Muscle of leg (tissue), 11 donors: ENCODE results near the gene GFRA4. TPM values are rescaled to one million over a fixed set of nuclear protein-coding genes. Genes with fewer than 3 reads are reported as not detected.
A peak's percentile ranks its signal among the peaks of the same experiment; 100 is the strongest.

Experiments
- DNase-seq: peaks from one replicate; pipeline ENCODE4 v3.0.0; 2013
- H3K27ac ChIP-seq: one replicate; pipeline ENCODE4 v1.5.1; 2013; ENCODE audit warnings: mild to moderate bottlenecking, low read length, control low read depth
- H3K27me3 ChIP-seq: one replicate; pipeline ENCODE4 v1.6.1; 2013; ENCODE audit warnings: low read length; ENCODE audit not compliant: control insufficient read depth, insufficient read depth
- H3K36me3 ChIP-seq: one replicate; pipeline ENCODE4 v1.6.1; 2013; ENCODE audit warnings: low read length; ENCODE audit not compliant: control insufficient read depth, insufficient read depth
- H3K4me1 ChIP-seq: one replicate; pipeline ENCODE4 v1.6.1; 2013; ENCODE audit warnings: low read length; ENCODE audit not compliant: control insufficient read depth, insufficient read depth
- H3K4me3 ChIP-seq: one replicate; pipeline ENCODE4 v1.5.1; 2013; ENCODE audit warnings: low read length, control low read depth
- H3K9me3 ChIP-seq: replicated peaks from 2 replicates; pipeline ENCODE4 v1.6.1; 2013; ENCODE audit warnings: low read depth, low read length; ENCODE audit not compliant: control insufficient read depth
- WGBS: methylation state at CpG from one replicate; pipeline ENCODE4 v1.1.5; 2013; ENCODE audit warnings: missing lambda C conversion rate; ENCODE audit not compliant: insufficient coverage; 5-methylcytosine and 5-hydroxymethylcytosine counted together
- polyA plus RNA-seq, 8 donors: library from polyadenylated mRNA; unstranded; fragments of 120-200 nt; gene quantifications; one replicate each; pipeline versions ENCODE4 v1.2.1 to v1.2.3, GENCODE V29; 2013; ENCODE audit warnings: inconsistent platforms in 1 of 8, low replicate concordance in 1 of 8; ENCODE audit not compliant: insufficient read length in 8 of 8, insufficient read depth in 1 of 8
- total RNA-seq: library from RNA; stranded (reverse); fragments of 120-200 nt; gene quantifications from one replicate; pipeline ENCODE4 v1.2.4, GENCODE V29; 2013

Gene GFRA4
- total and polyA plus RNA-seq, 9 donors = not detected

- Histone ChIP-seq H3K27me3 (peaks cover 23% of the 10 kb centered on the region), H3K27ac (peak within 1 kb of the TSS; percentile 69)
- DNase-seq = peak; percentile 79
Measured at GRCh38 chr20:3681931-3682781, 19.0 kb upstream of the GFRA4 start, which contains the start of gene ADAM33. Gene ADAM33, minus strand, starts transcription at chr20:3682010. Its CDS starts 6 bp downstream, at chr20:3682004.

DNA sequence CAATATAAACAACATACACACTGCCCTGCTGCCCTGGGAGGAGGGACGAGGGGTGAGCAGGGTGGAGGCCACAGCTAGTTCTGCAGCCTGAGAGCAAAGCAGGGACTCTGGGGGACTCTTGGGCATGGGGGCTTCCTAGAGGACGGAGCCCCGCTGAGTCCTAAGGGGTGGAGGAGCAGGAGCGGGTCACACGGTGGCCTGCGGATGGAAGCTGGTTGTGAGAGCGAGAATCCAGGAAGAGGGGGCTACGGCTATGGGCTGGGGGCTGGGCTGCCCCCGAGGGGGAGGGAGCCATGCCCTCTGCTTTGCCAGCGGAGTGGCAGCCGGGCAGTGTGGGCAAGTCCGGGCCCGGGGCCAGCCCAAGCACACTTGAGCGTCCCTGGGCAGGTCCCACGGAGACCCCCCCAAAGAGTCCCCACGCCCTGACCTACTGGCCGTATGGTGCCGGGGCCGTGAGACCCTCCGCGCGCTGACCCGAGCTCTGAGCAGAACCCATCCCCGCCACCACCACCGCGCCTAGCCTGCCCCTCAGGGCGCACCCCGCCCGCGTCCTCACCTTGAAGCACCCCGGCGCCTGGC lies 18.2 kb upstream of the GFRA4 start:
- Histone ChIP-seq H3K4me3 (peak overlapping the region; percentile 65), H3K36me3 (peaks cover 3% of the 10 kb centered on the region), H3K27ac (peak overlapping the region; percentile 29), H3K27me3 (peaks cover 23% of the 10 kb centered on the region), H3K9me3 (no peaks in the 10 kb centered on the region), H3K4me1 (peaks cover 73% of the 10 kb centered on the region)
- no peak for DNase-seq
- 5% methylated on average over 32 of the region's 32 CpGs for WGBS

More at GRCh38 chr20:3681931-3682781, 19.0 kb upstream of the GFRA4 start, which contains the start of gene ADAM33:
- Histone ChIP-seq H3K4me3 (peak within 1 kb of the TSS; percentile 65), H3K9me3 (no peaks in the 10 kb centered on the region), H3K36me3 (peaks cover 3% of the 10 kb centered on the region), H3K4me1 (peaks cover 75% of the 10 kb centered on the region)
- 4% methylated on average over 42 of the region's 65 CpGs for WGBS

GRCh38 chr20:3680701-3681351 lies 17.6 kb upstream of the GFRA4 start:
- Histone ChIP-seq H3K36me3 (peaks cover 3% of the 10 kb centered on the region), H3K27me3 (peaks cover 29% of the 10 kb centered on the region), H3K4me3 (peak overlapping the region; percentile 65), H3K4me1 (peaks cover 67% of the 10 kb centered on the region), H3K27ac (peak overlapping the region; percentile 7), H3K9me3 (no peaks in the 10 kb centered on the region)
- 47% methylated on average over 12 of the region's 15 CpGs for WGBS
- DNase-seq = peak; percentile 54

DNA sequence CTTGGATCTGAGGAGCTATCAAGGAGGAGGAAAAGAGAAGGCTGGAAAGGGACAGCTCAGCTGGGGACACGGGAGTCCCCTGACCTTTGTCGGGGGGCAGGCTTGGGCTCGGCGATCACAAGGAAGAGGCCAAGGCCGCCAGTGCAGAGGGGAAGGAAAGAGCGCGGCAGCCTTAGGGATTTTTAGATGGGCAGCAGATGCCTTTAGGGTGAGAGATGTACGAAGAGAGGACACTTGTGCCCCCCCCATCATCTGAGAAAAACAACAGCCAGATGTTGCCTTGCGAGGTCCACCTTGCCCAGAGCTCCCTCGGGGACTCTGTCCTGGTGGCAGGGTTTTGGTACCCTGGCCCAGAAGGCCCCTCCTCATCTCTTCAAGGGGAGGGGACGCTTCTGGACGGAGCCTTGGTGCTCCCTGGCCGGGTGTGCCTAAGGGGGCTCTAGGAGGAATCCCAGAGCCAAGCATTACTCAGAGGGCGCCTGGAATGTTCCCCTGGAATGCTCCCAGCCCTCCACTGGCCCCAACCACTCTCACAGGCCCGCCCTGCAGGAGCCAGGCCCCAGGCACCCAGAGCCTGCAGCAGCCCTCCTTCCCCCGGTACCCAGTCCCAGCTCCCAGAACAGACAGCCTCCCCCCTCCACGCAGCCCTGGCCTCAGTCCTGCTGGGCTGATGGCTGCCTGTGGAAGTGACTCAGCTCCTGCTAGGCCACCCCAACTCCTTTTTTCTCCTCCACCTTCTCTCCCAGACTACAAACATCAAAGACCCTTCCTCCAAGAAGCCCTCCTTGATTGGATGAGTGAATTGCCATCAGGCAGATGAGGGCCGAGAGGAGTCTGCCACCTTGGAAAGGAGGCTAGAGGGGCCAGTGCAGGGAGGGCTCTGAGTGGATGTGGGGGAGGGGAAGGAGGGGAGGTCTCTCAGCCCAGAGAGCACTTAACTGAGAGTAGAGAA lies 16.8 kb upstream of the GFRA4 start:
- Histone ChIP-seq H3K36me3 (peaks cover 4% of the 10 kb centered on the region), H3K27me3 (peaks cover 37% of the 10 kb centered on the region), H3K4me1 (peaks cover 59% of the 10 kb centered on the region), H3K4me3 (peak overlapping the region; percentile 65), H3K27ac (peak overlapping the region; percentile 47), H3K9me3 (no peaks in the 10 kb centered on the region)
- 22% methylated on average over 12 of the region's 18 CpGs for WGBS
- DNase-seq = peak; percentile 68

- H3K4me1 ChIP-seq = peaks cover 58% of the 10 kb centered on the region
- H3K27me3 ChIP-seq = peaks cover 47% of the 10 kb centered on the region
- H3K27ac ChIP-seq = peak overlapping the region; percentile 47
- DNase-seq = peak; percentile 58
- H3K4me3 ChIP-seq = peak overlapping the region; percentile 65
- WGBS = 51% methylated on average over 10 of the region's 14 CpGs
- peaks cover 13% of the 10 kb centered on the region for H3K36me3 ChIP-seq
- H3K9me3 ChIP-seq = no peaks in the 10 kb centered on the region
Measured at GRCh38 chr20:3678856-3679720, 15.9 kb upstream of the GFRA4 start.

- Histone ChIP-seq H3K27ac (peak overlapping the region; percentile 31), H3K27me3 (peaks cover 54% of the 10 kb centered on the region), H3K4me3 (no peak overlapping the region), H3K9me3 (no peaks in the 10 kb centered on the region), H3K36me3 (peaks cover 14% of the 10 kb centered on the region), H3K4me1 (peaks cover 58% of the 10 kb centered on the region)
- DNase-seq = no peak
- 33% methylated on average over 2 of the region's 2 CpGs for WGBS
Measured at GRCh38 chr20:3678198-3678597, 15.0 kb upstream of the GFRA4 start.

DNA sequence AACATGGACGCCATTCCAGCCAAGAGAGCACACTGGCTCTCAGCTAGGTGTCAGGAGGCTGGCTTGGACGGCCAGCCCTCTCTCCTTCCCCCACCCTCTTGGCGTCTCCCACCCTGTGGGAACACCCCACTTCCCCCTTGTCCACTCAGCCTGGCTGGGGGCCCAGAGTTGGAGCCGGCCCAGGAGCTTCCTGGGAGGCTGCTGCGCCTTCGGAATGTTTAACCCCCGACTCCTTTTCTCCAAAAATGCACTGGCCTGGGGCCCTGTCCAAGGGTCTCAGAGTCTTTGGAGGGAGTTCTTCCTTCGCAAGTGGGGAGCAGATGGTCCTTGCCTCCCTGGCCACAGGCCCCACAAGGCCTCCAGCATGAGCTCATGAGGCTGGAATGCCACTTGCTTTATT lies 14.5 kb upstream of the GFRA4 start:
- H3K36me3 ChIP-seq = peaks cover 14% of the 10 kb centered on the region
- 48% methylated on average over 3 of the region's 8 CpGs for WGBS
- peaks cover 59% of the 10 kb centered on the region for H3K27me3 ChIP-seq
- H3K27ac ChIP-seq = no peak overlapping the region
- peak; percentile 90 for DNase-seq
- no peak overlapping the region for H3K4me3 ChIP-seq
- H3K9me3 ChIP-seq = no peaks in the 10 kb centered on the region
- H3K4me1 ChIP-seq = peaks cover 60% of the 10 kb centered on the region

DNA sequence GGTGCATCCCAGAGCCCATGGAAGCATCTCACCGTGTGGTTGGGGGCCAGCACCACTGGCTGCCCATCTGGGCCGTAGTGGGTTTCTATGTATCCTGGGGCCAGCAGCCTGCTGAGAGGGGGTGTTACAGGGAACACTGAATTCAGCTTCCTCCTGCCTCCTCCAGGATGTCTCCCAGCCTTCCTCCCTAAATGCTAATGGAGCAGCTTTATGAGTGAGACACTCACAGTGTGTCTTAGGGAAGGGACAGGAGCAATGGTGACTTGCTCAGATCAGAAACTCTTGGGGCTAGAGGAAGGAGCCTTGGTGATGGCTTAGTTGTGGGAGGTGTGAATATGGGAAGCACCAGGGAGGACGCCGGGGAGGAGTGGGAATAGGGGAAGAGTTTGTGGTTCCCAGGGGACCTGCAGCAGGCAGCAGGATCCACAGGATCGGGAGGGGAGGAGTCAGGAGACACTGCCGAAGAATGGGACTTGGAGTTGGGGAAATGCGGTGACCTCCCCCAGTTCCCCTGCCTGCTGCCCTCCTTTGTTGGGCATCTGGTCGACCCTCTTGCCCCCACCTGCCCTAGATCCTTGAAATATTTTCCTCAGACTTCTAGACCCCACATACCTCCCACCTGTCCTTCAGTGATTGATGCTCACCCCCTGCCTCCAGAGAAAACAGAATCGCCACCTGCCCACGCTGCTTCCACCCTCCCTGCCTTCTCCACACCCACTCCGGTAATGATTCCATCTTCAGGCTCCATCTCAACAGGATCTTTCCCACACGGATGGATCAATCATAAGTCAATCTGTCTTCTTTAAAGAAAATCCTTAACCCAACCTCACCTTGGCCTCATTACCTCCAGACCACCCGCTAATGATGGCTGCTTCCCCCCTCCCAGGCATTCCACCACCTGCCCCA lies 12.0 kb upstream of the GFRA4 start:
- Histone ChIP-seq H3K27me3 (peaks cover 52% of the 10 kb centered on the region), H3K4me1 (peaks cover 54% of the 10 kb centered on the region), H3K27ac (no peak overlapping the region), H3K4me3 (no peak overlapping the region), H3K9me3 (no peaks in the 10 kb centered on the region), H3K36me3 (peaks cover 32% of the 10 kb centered on the region)
- WGBS = 57% methylated on average over 9 of the region's 13 CpGs
- no peak for DNase-seq
